Measurements from ENCODE around the gene IQGAP1.
"Not testable (repeated sequence)": the region's sequence is repeated elsewhere in the genome, so short reads cannot be mapped to it uniquely, and the experiment has no call there.

The IQGAP1 gene

GRCh38 chr15:90500171-90500570 lies 112.1 kb downstream of the IQGAP1 start:
- no peak for TF ChIP-seq CTCF (IDR thresholded peaks at IDR 0.05; ENCODE audit: low read depth, low read length)
- no peak overlapping the region for H3K4me3 ChIP-seq (ENCODE audit: low read depth, low read length)

- H3K4me3 ChIP-seq (ENCODE audit: low read depth, low read length): no peak overlapping the region
- no peak for TF ChIP-seq CTCF (IDR thresholded peaks at IDR 0.05; ENCODE audit: low read depth, low read length)
Measured at GRCh38 chr15:90501898-90502297, 113.9 kb downstream of the IQGAP1 start.

DNA sequence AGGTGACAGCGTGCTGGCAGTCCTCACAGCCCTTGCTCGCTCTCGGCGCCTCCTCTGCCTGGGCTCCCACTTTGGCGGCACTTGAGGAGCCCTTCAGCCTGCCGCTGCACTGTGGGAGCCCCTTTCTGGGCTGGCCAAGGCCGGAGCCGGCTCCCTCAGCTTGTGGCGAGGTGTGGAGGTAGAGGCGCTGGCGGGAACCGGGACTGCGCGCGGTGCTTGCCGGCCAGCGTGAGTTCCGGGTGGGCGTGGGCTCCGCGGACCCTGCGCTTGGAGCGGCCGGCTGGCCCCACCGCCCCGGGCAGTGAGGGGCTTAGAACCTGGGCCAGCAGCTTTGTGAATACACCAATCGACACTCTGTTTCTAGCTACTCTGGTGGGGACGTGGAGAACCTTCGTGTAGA lies 122.7 kb downstream of the IQGAP1 start:
- H3K4me3 ChIP-seq (ENCODE audit: low read depth, low read length): not testable (repeated sequence)

GRCh38 chr15:90511211-90511618 lies 123.2 kb downstream of the IQGAP1 start:
- H3K4me3 ChIP-seq (ENCODE audit: low read depth, low read length): not testable (repeated sequence)

- H3K4me3 ChIP-seq (ENCODE audit: low read depth, low read length): no peak overlapping the region
- TF ChIP-seq CTCF (IDR thresholded peaks at IDR 0.05; ENCODE audit: low read depth, low read length): no peak
Measured at GRCh38 chr15:90512276-90512675, 124.2 kb downstream of the IQGAP1 start.

DNA sequence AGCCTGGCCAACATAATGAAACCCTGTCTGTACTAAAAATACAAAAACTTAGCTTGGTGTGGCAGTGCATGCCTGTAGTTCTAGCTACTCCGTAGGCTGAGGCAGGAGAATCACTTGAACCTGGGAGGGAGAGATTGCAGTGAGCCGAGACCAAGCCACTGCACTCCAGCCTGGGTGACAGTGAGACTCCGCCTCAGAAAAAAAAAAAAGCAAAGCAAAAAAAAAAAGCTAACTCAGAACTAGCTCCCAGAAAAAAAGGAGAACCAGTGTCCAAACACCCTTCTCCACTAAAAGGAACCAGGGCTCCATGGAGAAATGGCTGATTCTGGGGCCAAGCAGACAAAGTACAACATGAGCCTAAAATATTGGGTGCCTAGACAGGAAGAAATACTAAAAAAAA lies 124.9 kb downstream of the IQGAP1 start:
- no peak for TF ChIP-seq CTCF (IDR thresholded peaks at IDR 0.05; ENCODE audit: low read depth, low read length)
- no peak overlapping the region for H3K4me3 ChIP-seq (ENCODE audit: low read depth, low read length)

DNA sequence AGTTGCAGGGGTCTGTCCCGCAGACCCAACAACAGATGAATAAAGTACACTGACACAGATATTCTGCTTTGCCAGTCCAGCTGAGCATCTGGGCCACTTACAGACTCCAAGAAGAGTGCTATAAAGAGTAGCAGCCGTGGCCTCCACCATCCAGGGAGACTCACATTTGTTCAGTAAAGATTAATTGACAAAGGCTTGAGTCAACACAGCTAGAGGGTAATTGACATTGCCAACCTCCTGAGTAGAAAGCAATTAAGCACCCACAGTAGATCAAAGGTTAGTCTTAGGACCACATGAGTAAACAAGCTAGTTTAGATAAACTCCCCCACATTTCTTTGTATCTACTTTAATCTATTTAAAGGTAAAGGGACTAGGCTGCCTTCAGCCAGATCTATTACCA lies 125.4 kb downstream of the IQGAP1 start:
- no peak for TF ChIP-seq CTCF (IDR thresholded peaks at IDR 0.05; ENCODE audit: low read depth, low read length)
- H3K4me3 ChIP-seq (ENCODE audit: low read depth, low read length): no peak overlapping the region

DNA sequence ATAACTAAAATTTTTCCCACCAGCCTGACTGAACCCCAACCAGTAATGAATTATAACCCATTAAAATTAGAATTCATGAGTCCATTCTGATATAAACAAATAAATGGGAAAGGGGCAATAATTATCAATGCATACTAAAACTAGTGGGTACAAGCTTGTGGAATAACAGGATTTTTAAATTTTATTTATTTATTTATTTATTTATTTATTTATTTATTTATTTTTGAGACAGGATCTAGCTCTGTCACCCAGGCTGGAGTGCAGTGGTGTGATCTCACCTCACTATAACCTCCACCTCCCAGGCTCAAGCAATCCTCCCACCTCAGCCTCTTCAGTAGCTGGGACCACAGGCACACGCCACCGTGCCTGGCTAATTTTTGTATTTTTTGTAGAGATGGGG lies 125.9 kb downstream of the IQGAP1 start:
- not testable (repeated sequence) for H3K4me3 ChIP-seq (ENCODE audit: low read depth, low read length)

- no peak for TF ChIP-seq CTCF (IDR thresholded peaks at IDR 0.05; ENCODE audit: low read depth, low read length)
Measured at GRCh38 chr15:90519688-90520087, 131.6 kb downstream of the IQGAP1 start.

More at GRCh38 chr15:90519688-90520087, 131.6 kb downstream of the IQGAP1 start:
- H3K4me3 ChIP-seq (ENCODE audit: low read depth, low read length): no peak overlapping the region
